ENCODE results near the gene YIPF1.

YIPF1 gene
- total RNA-seq, result 19.2 to 40.2 (median 32.2) reads per million in 17 experiments

DNA sequence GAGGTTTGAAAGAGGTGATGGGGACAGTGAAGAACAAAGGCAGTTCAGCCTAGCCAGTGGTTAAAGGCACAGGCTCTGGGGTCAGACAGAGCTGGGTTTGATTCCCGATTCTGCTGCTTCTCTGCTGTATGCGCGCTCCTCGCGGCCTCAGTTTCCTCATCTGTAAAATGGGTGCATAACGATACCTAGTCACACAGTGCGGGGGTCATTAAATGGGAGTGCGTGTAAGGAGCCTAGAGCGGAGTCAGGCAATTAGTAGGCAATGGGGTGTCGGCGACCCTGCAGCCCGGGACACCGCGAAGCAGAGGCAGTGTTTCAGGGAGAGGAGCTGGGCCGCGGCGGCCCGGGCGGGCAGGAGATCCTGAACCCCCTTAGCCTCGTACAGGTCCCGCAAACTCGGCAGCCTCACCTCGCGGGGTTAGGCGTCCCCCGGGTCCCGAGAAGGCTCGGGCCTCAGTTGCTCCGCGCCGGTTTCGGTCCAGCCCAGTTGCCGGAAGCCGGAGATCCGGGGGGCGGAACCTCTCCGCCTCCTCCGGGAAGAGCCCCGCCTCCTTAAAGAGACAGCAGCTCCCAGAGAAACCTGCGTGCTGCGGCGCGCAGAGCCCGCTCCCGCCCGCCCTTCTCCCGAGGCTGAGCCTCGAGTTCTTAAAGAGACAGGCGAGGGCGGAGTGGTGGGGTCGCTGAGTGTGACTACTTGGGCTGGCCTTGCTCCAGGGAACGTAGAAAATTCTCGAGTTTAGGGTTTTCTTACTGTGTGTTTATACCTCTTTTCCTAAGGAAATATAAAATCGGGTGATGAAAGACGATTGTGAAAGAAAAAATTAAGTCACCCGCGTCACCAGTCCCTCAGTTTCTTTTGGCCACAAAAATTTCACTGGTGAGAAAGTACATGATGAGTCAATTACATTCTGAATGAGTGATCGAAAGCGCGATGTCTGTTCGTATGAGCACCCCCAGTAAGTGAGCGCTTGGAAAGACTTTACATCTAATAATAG, at the start of gene YIPF1:
YIPF1 (minus strand) TSS at position 494 of the 995 bp plus-strand sequence. CDS start 860 bp downstream, outside the sequence.
- peak; percentile 85 to 94 (median 92) for DNase-seq

DNA sequence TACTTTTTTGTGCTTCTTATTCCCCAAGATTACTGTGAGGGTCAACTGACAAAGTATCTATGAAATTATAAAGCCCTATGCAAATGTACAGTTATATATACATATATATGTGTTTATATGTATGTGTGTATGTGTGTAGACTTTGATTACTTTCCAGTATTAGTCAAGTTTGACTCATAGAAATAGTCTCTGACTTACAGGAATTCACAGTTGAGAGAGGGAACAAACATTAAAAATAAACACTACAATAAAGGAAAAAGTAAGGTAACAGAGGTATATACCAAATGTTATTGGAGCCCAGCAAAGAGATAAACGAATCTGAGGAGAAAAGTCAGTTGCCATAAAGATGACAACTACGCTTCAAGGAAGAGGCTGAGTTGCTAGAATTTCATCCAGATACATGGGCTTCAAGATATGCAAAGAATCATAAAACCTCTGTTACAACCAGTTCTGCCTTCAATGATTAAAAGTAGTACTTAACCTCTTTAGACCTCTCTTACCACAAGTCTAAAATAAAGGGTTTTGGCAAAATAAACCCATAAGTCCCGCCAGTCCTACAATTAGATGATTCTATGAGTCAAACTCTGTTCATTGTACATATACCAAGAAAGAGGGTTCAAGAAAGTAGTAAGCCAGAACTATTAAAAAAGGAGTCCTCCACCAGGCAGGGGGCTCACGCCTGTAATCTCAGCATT, 48.7 kb upstream of the YIPF1 start:
- no peak for DNase-seq

DNA sequence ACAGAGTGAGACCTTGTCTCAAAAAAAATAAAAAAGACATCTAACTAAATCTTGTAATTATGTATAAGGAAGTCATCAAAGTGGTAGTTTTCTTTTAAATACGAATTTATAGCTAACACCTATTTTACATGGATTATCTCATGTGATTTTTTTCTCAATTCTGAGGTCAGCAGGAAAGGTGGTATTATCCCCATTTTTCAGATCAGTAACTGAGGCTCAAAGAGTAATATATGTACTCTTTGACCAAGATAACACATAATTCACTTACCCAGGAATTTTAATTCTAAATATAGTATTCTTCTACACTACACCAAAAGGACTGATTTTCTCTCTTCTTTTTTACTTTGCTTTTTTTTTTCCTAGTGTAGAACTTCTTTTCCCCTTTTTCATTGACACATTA, 46.8 kb upstream of the YIPF1 start:
- no peak for DNase-seq

DNA sequence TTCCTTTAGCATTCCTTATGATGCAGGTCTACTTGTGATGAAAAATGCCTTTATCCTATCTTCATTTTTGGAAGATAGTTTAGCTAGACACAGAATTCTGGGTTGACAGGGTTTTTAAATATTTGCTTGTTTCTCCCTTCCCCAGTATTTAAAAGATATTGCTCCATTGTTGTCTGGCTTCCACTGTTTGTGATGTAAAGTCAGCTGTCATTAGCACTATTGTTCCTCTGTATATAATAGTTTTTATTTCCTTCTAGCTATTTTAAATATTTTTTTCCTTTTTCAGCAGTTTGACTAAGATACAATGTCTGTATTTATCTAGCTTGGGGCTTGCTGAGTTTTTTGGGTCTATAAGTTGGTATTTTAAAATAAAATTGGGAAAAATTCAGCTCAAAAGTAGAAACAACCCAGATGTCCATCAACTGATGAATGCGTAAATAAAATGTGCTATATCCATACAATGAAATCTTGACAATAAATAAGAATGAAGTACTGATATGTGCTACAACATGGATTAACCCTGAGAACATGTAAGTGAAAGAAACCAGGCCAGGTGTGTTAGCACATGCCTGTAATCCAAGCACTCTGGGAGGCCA, 44.7 kb upstream of the YIPF1 start:
- DNase-seq, result no peak

DNA sequence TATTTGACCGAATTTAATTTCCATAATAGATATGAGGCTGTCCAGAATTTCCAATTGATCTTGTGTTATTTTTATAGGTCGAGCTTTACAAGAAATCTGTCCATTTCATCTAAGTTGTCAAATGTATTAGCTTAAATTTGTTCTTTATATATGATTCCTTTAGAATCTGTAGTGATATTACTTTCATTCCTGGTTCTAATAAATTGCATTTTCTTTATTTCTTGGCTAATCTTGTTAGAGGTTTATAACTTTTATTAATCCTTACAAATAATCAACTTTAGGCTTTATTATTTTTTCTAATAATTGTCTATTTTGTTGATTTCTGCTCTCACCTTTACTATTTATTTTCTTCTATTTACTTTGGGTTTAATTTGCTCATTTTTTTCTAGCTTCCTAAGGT, 41.9 kb upstream of the YIPF1 start:
- no peak for DNase-seq

DNA sequence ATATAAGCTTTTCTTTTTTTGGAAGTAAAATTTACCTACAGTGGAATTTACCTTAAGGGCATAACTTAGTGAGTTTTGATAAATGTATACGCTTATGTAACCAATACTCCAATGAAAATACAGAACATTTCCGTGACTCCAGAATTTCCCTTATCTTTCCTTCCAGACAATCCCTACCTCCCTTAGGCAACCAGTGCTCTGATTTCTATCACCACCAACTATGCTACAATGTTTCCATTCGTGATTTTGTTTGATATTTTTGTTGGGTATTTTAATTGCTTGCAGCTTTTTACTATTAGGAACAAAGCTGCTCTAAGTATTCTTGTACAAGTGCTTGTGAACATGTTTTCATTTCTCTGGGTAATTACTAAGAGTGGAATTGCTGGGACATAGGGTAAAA, 41.3 kb upstream of the YIPF1 start:
- DNase-seq, result no peak

DNA sequence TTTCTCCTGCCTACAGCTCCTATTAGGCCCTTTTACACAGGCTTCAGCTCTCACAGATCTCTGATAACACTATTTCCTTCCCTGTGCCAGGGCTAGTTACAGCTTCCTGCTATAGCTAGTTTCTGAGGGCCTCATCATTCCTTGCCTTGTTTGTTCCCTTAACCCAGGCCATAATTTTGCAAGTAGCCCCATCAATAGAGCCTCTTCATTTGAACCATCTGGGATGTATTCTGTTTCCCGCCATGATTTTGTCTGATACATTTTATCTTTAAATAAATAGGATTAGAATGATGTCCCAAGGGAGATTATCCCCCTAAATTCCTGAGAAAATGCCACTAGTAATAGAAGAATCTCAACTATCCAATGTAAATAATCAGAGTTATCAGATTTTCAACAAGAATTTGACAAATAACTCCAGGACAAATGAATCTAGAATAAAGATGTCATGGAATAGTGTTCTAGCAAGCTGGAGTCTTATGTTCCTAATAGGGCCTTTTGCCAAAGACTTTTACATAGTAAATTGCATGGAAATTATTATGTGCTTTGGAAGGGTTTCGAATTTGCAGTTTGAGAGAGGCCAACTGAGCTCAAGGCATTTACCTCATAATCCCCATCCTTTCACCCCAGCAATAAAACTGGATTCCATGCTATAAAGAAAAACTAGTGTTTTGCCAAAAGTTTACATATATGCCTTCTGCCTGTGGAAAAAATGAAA, 39.8 kb upstream of the YIPF1 start:
- DNase-seq, result no peak

DNA sequence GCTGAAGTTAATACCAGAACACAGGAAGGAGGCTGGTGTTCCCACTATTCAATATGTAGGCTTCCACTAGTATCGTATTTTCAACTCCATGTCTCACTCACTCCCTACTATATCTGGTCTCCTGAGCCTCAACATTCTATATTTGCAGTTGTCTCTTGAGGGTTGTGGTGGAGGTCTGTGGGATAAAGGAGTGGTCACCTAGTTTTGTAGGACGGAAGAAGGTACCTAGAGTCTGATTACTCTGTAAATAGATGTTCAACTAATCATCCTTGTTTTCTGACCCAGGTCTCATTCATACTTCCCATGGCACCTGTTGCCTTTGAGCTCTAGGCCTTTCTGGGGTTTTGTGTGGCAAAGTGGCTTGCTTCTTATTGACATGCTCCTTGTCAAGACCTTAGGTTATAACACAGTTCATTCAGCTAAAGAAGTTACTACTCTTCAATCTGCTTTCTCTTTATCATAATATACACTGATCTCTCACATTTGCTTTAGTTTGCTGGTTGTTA, 37.8 kb upstream of the YIPF1 start:
- no peak for DNase-seq

DNA sequence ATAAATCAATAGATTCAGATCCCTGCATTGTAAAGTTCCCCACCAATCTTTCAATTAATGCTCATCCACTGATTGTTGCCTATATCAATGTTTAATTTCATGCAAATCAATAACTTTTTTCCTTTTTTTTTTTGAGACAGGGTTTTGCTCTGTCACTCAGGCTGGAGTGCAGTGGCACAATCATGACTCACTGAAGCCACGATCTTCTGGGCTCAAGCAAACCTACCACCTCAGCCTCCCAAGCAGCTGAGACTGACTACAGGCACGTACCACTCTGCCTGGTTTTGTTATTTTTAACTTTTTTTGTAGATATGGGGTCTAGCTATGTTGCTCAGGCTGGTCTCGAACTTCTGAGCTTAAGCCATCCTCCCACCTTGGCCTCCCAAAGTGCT, 30.1 kb upstream of the YIPF1 start:
- DNase-seq, result no peak

DNA sequence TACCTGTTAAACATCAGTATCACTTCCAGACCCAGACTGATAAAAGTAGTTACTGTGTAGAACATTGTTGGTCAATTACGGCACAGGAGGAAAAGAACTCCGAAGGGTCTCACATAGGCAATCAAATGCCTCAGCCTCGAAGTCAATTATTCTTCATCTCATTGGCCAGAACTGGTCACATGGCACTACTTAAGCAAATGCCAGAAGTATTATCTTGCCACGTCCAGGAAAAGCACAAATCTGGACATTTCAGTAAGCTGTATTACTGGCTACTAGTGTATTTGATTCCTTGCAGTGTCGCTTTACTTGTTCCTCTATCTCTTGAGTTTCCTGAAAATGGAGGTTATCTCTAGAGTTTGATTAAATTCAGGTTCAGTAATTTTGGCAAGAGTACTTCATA, 28.7 kb upstream of the YIPF1 start:
- DNase-seq, result no peak

DNA sequence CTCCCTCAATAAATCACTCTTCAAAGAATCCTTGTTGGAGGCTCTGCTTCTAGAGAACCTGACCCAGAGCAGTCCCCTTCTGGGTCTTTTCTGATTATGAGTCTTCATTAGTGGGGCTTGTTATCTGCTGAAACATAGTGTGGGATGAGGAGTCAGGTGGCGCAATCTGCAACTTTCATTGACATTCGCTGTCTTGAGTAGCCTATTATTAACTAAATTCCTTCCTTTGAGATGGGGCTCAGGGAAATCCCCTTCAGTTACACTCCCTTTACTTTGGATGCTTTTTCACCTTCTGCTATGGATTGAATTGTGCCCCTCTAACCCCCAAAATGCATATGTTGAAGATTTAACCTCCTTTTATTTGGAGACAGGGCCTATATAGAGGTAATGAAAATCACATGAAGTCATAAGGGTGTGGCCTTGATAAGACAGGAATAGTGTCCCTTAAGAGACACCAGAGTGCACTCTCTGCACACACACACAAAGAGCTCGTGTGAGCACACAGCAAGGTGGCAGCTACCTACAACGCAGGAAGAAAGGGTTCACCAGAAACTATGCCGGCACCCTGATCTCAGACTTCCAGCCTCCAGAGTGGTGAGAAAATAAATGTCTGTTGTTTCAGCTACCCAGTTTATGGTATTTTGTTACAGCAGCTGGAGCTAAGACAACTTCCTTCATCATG, 23.9 kb upstream of the YIPF1 start:
- no peak for DNase-seq

DNA sequence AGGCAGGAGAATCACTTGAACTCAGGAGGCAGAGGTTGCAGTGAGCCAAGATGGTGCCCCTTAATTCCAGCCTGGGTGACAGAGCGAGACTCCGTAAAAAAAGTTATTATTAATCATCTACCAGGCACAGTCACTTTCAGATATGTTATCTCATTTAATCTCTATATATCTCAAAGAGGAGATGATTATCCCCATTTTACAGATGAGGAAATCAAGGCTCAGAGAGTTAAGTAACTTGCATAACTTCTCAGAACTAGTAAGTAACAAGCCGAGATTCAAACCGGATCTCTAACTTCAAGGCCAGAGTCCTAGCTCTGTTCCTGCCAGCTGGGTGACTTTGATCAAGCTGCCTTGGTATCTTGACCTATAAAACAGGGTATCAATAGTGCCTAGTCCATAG, 21.8 kb upstream of the YIPF1 start:
- no peak for DNase-seq

DNA sequence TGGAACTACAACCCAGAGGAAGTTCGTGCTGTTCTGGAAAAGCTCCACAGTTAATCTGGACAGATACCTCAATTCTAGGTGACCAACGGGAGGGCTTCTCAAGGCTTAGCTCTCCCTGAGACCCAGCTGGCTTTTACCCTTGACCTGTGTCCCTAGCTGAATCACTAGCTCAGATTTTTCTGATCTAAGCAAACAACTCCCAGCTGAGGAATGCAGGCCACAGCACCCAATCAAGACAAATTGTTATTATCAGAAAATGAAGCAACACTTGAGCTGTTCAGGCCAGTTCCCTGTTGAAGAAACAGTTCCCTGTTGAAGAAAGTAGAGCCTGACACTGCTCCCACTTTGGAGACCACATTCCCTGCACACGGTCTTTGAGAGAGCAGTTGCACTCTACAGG, 20.3 kb upstream of the YIPF1 start:
- DNase-seq, result no peak

DNA sequence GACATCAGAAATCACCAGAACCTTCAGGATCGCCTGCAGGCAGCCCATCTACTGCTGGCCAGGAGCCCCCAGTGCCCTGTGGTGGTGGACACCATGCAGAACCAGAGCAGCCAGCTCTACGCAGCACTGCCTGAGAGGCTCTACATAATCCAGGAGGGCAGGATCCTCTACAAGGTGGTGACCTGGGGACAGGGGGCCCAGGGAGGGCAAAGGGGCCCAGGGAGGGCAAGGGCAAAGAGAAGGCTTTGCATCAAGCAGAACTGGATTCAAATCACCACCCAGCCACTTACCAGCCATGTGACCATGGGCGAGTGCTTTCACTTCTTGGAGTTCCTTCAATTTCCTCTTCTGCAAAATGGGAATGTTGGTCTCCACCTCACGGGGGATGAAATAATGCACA, 16.5 kb upstream of the YIPF1 start:
- peak in 1 of 4 experiments; percentile 28 for DNase-seq

DNA sequence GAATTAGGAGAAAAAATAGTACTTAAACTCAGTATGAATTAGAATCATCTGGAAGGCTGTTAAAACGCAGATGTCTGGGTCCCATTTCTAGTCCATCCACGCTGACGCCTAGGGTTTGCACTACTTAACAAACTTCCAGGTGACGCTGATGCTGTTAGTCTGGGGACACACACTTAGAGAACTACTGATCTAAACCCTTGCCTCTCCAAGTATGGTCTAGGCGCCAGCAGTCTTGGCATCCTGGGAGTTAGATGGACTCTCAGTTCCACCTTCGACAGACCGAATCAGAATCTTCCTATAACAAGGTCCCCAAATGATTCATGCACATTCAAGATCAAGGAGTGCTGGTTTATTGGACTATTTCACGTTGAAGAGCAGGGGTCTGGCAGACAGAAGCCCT, 15.9 kb upstream of the YIPF1 start:
- no peak for DNase-seq

DNA sequence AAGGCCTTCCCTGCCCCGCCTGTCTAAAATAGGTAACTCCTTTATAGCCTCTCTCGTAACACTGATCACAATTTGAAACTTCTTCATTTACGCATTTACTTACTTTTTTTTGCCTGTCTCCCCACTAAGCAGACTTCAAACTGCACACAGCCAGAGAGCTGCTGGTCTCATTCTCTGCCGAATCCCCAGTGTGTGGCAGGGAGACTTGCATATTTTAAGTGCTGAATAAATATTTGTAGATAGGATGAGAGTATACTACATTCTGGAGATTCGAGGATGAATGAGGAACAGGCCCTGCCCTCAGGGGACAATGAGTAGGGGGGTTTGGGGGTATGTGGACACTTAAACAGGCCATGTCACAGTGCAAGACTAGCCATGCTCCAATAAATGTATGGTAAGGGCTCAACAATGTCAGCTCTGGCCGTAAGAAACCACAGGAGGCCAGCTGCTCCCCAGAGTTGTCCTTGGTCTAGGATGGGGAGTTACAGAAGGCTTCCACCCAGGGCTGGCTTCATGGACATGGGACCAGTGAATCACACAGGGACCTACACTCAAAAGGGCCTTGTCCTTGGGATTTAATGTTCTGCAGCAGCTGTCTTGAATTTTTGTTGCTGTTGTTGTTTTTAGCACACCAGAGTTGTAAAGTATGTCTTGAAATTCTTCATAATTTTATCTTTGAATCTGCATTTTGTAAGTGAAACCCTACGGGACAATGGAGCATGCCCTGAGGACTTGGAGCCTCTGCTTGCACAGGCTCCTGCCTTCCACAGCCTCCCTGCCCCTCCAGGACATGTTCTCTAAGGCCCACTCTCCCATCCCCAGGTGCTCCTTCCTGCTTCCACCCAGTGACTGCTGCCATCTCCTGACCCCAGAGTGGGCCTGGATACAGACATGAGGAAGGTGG, 12.9 kb upstream of the YIPF1 start:
- no peak for DNase-seq

DNA sequence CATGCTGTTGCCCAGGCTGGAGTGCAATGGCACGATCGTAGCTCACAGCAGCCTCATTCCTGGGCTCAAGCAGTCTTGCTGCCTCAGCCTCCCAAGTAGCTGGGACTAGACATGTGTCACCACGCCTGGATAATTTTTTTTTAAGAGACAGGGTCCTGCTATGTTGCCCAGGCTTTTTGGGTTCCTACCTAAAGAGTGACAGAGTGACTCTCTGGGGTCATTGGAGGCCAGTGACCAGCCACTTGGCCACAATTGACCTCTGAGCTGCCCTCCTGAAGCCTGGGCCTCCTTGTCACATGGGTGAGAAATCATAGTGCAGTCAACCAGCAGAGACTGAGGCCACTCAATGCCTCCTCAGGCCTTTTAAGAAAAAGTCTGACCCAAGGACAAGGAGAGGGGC, 10.1 kb upstream of the YIPF1 start:
- DNase-seq, result no peak

DNA sequence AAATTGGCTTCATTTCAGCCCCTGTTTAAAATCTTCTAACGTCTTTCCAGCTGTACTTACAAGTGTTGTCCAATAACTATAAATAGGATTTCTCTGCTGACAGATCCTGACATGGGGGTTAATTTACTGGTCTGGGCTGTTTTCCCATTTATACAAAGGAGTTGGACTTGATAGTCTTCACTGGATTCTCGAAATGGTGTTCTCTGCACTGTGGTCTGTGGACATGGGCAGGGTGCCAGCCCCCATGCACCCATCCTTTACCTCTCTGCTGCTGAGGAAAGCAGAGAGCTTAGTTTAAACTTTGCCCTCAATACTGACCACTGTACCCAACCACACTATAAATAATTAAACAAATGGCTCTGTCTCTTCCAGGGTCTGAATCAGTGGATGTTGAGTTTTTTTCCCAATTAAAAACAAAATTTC, 9.6 kb upstream of the YIPF1 start:
- DNase-seq, result no peak

DNA sequence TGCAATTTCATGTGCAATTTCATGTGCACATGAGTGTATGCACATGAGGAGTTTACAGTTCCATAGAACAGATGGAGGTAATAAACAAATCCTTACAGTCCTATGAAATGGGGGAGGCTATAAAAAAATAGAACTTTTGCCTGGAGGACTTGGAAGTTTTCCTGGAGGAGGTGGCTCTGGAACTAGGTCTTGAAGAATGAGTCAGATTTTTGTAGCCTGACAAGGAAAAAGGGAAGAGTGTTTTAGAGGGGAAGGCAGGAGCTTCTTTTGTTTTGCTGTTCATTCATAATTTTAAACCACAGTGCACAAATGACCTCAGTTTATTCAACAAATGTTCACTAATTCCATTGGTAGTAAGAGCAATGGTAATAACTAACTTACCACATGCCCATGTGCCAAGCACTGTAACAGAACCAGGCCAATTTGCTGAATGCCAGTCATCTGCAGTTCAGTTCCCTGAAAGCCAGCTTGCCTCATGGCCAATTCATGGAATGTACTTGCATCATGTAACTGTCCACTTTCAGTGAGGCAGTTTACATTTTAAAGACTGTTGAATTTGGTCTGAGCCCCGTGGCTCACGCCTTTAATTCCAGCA, 7.1 kb upstream of the YIPF1 start:
- peak; percentile 61 to 80 (median 68) for DNase-seq

DNA sequence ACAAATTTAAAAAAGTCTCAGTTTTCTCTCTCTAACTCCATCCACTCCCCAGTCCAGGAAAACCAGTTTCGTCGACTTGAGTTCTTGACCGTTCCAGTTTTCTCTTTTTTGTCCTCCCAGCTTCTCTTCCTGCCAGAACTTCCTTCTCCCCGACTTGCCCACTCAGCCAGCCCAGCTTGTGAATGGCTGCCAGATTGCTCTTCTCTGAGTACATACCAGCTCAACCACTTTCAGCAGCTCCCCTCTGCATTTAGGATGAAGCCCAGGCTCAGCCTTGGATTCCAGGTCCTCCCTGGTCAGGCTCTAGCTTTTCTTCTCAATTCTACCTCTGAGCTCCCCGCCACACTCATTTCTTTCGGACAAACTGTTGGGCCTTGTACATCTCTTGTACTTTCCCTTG, 5.8 kb upstream of the YIPF1 start:
- peak in 3 of 4 experiments; percentile 23 to 47 (median 44) for DNase-seq

Data from suppressor macrophage (primary cell).